D341Med (cell line): ENCODE measurements around the gene LIF.
A peak's percentile ranks its signal among the peaks of the same experiment; 100 is the strongest.

Experiments
- DNase-seq: peaks from one replicate; pipeline ENCODE4 v3.0.0; 2012; ENCODE audit warnings: low spot score

The LIF gene

DNA sequence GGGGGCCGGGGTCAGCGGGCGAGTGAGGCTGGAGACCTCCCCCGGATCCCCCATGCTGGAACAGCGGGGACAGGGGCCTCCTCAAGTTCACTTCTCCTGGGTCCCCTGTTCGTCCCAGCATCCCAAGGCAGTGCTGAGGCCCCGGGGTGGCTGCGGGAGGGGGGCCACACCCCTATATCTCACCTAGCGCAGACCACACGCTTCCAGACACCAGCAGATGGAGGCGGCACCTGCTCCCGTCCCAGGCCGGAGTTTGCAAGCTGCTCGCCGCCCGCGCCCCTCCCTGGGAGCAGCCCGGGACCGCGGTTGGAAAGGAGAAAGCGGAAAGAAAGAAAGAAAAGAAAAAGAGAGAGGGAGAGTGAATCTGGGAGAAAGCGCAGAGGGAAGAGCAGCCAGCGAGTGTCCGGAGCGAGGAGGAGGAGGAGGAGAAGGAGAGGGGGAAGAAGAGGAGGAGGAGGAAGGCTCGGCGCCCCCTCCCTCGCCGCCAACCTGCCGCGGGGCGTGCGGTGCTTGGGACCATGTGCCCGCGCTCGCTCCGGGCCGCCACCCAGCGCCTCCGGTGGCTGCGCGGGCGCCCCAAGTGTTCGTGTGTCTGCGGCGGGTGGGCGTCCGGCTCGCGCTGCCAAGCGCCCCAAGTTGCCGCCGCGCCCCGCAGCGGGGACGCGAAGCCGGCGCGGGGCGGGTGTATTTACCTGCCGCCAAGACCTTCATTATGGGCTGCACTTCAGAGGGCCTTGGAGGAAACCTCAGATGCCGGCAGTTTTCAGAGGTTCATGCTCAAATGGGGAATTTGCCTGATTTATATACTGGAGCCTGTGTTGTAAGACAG is at the start of gene LIF:
TSS of gene LIF (minus strand) at position 775 of the 829 bp plus-strand sequence. CDS start at position 711, 64 bp downstream.
- peak; percentile 79 for DNase-seq

DNA sequence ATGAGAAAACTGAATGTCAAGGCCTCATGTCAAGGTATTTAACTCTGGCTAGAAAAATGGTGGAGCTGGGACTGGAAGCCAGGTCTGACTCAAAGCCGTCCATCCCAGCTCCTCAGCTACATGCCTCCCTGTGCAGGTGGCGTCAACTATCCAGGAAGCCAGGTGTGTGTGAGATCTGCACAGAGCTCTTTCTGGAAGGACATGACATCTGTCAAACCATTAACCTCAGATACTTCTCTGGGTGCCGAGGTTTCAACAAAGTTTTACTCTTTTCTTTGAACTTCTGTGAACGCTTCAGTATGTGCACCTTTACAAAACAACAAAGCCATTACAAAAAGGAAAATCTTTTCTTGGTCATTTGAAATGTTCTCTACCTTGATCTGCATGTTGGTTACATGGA is 49.8 kb upstream of the LIF start:
- no peak for DNase-seq

DNA sequence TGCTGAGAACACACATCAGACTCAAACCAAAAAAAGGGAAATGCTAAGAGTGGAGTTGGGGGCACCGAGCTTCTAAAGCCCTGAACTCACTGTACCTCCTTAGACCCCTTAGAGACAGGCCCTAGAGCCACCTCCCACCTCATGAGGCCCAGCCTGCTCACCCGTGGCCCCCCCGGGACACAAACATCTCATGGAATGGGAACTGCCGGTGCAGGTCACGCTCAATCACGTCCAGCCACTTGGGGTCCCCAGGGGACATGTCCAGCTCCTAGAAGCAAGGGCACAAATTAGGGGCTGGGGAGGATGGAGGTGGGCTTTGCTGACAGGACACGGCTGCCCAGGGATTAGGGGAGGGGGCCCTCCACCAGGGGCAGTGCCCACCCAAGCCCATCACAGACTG is 49.0 kb upstream of the LIF start:
- no peak for DNase-seq

DNA sequence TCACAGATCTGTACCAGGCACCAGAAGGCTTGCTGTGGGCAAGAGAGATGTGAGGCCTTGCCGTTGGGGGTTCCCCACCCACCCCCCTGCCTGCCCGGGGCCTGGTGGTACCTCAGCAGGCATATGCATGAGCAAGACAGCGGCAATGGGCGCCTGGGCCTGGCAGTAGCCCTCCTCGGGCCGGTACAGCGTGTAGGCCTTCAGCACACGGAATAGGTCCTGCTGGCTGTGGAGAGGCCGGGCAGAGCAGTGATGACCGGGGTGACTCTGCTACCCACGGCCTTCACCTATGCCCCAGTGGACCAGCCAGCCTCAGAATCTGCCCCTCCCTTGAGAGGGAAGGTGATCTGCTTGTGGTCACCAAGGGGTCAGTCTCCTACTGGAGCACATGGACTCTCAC is 48.3 kb upstream of the LIF start:
- no peak for DNase-seq

DNA sequence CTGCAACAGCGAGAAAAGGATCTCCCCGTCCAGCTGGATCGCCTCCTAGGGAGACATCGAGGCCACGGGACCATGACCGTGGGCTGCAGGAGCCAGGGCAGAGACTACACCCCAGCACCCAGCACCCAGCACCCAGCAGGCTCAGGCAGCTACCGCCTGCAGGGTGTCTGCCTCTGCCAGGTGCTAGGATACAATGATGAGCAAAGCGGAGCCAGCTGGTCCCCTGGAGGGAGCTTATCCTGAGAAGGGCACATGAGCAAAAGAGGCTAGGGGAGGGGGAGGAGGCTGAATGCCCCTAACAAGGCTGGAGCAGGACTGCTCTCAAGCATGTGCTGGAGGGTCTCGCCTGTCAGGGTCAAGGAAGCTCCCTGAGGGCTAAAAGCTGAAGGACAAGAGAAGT is 47.5 kb upstream of the LIF start:
- DNase-seq = peak; percentile 74

DNA sequence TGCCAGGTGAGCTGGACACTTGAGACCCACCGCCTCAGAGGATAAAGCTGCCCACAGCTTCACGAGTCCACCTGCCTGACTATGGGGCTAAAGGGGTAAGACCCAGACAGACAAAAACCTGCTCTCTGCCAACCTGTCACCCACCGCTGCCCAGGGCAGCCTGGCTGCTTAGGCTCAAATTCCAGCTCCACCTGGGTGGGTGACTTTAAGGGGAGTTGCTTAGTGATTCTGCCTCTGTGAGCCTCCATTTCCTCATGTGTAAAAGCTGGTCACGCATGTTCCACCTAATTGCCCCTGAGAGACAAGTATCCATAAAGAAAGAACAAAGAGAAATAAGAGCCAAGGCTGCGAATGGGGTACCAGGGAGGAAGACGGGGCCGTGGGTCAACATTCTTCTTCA is 46.5 kb upstream of the LIF start:
- no peak for DNase-seq

DNA sequence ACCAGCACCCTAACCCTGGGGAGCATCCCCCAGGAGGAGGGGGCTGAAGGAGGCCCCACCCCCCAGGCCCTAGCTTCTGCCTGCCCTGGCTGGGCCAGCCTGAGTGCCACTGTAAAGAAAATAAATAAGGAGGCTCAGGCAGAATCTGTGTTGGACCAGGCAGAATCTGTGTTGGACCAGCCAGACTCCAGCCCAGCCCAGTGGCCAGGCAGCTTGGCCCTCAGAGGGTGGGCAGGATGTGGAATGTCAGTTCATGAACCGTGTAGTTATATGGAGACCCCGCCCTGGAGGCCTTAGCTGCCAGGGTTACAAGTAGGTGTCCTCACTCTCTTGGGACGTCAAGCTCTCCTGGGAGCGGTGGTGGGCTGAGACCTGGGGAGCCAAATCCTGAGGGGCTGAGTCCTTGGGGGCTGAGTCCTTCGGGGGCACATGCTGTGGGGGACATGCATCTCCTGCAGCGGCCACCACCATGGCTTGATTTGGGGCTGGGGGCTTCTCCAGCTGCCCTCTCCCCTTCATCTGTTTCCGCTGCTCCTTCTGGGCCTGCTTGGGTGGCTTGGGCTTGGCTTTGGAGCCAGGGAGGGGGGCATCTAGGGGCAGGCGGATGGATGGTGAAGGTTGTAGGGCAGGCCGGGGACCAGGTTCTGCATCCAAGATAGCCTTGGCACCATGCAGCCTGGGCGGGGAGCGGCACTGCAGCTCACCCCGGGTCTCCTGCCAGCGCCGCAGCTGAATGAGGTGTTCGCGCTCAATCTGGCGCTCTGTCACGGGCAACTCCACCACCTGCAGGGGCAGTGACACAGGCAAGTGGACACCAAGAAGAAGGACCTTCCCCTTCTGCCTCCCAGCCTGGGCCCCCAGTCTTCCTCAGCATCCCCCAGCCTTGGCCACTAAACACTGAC is 45.8 kb upstream of the LIF start:
- DNase-seq = no peak

DNA sequence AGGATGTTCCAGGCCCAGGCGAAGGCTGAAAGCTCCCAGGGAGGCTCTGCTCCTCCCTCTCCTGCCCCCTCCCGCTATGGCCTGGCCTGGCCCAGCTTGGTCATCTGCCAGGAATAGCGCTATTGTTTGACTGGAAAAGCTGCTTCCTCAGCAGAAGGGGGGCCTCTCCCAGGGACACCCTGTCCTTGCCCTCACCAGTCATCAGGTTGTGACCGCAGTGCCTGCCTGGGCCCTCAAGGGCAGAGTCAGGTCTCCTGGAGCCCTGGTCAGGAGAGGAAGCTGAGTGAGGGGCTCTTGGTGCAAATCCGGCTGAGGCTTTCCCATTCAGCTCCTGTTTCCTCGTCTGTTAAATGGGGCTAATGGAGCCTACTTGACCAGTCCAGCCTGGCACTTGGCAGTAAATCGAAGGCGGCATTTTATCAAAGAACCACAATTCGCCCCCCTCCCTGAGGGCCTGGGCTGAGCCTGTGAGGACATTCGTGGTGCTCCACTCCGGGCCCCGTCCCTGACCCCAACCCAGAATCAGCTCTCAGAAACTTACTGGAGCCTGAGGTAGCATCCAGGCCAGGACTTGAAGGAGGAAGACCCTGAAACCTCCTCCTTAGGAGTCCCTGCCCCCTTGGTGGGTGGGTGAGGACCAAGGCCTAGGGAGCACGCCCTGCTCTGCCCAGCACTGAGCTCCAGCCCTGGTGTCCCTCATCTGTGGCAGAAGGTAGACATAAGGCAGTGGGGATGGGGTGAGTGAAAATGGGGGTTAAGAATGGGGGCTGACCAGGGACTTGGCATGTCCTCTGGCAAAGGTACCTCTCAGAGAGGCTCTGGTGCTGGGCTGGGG is 44.7 kb upstream of the LIF start:
- DNase-seq = no peak

DNA sequence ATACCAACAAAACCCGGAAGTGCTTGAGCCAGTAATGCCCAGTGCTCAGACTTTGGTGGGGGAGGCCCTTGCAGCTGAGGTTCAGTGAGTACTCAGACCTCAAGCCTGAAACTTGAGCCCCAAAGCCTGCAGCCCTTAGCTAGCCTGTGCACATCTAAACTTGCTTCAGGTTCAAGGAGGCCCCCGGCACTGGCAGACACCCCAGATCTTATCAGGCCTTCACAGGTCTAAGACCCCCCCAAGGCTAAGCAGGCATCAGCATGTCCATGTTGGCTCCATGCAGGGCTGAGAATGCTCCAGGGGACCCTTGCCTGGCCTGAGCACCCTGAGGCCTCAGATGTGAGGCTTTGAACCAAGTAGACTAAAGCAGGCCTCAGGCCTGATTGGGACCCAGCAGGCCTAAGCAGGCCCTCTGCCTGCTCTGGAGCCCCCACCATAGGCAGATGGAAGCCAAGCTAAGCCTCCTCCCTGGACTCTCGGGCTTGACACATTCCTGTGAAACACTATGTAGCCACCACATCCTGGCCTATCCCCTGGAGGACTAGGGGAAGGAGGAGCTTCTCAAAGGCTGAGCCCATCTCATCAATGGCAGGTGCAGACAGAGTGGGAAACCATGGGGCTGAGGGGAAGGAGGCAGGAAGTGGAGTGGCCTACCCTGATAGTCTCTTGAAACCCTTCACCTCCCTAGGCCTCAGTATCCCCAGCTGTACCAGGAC is 43.9 kb upstream of the LIF start:
- DNase-seq = no peak

DNA sequence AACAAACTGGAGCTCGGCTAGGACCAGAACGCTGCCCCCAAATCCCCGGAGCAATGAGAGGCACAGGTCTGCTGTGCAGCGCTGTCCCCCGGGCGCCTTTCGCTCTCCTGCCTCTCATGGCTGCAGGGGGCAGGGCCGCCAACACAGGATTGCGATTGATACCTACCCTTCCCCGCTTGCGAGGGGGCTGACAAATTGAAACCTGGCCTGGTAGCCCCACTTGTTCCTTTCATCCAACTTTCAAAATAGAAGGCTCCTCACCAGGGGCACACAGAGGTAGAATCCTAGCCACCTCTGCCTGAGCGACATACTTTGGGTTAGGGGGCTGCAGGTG is 43.4 kb upstream of the LIF start:
- no peak for DNase-seq

DNA sequence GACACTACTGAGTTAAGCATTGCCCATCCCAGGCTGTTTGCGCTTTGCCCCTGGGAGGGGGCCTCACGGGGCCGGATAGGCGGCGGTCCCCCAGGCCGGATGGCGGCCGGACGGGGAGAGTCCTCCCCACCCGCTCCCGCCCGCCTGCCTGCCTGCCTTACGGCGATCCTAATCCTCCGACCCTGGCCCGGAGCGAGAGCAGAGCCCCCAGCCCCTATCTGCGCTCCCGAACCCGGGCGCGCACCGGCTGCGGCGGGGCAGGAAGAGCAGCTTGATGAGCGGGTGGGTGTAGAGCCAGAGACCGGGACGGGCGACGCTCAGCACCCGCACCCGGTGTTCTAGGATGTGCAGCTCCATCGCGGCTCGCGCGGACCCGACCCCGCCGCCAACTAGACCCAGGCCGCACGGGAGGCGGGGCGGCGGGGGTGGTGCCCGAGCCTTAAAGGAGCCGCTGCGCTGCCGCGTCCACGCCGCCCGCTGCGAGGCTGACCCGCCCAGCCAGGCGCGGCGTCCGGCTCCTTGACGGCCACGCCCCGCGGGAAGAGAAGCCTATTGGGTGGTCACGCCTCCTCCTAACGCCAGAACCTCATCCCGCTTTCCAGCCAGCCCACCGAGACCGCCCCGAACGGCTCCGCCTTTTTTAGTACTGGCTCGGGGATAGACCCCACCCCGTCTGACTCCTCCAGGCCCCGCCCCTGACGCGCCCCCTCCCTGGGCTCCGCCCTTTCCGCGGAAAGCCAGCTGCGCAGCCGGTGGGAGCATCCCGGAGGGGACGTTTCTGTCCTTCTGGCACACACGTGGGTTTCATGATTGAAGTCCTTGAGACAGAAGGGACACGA is 42.8 kb upstream of the LIF start, which contains the start of gene CASTOR1:
TSS of gene CASTOR1 (minus strand) at position 365 of the 839 bp plus-strand sequence. CDS start at position 357, 8 bp downstream.
- DNase-seq = peak; percentile 98

DNA sequence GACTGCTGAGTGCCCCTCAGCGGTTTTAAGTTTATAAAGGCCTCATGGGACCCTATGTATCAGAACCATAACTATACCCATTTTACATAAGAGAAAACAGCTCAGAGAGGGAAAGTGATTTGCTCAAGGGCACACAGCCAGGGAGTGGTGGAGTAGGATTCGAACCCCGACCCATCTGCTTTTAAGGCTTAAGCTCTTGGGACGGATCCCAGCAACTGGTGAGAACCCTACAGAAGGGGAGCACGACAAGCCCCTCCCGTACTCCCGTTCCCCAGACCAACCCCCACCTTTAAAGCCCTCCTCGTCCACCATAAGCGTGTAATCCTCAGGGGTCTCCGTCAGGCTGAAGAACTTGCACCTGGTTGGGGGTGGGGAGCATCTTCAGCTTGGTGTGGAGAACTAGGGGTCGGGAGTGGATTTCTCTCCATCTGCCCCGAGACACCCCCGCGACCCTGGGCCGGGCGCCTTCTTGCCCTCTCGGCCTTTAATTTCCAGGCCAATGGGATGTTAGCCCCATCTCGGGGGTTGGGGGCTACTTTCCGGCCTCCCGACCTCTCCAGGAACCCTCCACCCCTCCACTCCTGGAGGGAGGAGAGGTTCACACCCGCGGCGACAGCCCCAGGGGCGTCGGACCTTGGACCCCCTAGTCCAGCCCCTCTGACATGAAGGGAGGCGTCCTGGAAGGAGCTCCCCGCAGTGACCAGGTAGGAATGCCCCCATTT is 42.0 kb upstream of the LIF start:
- no peak for DNase-seq

DNA sequence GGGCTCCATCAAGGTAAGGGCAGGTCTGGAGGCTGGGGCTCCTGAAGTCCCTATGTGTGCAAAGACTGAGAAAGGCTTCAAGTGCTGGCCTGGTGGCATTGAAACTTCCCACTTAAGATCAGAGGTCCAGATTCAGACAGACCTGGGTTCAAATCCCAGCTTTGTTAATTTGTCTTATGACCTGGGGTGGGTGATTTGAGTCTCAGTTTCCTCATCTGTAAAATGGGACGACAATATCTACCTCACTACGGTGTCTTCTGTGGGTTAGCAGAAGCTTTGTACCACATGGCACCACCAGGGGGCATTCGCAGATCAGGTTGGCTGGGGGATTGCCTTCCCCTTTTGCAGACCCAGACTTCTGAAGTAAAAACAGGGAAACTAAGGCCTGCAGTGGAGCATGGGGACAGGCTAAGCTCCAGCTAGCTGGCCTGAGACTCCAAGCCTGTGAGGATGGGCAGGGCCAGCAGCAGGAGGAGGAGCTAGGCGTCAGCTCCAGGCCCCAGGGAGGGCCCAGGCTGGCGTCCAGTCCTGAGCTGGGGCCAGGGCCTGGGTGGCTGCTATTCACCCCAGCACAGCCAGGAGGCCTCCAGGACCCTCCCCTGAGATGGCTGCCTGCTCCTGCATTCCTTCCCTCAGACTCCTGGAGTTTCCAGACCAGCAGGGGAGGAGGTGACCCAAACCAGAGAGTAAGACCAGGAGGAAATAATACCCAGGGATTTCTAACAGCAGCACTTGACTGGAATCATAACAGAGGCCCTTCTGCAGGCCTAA is 41.3 kb upstream of the LIF start:
- DNase-seq = peak; percentile 77

DNA sequence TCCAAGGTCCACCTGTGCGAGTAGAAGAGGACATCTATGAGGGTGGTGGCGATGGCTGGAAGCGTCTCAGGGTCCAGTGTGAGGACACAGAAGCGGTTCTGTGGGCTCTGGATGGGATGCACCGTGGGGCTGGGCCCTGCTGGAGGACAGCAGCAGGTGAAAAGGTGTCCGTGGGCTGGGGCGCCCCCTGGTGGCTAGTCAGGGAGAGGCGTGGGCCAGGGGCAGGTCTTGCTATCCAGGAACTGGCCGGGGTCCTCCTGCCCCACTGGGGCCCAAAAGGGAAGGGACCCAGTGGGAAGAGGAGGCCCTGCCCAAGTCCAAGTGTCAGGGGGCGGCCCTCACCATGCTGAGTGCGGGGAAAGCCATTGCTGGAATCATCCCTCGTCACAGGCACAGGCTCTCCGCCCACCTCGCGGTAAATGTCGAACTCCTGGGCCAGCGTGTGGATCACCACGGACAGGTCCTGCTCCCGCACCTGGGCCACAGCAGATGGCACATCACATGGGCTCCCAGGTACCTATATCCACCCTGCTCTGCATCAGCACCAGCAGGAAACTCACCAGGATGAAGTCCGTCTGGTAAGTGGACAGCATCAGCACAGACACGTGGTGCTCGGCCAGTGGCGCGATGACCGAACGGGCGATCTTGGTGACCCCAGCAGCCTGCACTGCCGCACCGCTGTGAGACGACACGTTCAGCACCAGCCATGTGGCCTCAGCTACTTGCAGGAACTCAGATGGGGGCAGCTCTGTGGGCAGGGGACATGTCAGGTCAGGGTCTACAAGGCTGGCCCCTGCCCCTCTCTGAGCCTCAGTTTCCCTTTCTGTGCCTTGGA is 40.5 kb upstream of the LIF start:
- DNase-seq = peak; percentile 88

DNA sequence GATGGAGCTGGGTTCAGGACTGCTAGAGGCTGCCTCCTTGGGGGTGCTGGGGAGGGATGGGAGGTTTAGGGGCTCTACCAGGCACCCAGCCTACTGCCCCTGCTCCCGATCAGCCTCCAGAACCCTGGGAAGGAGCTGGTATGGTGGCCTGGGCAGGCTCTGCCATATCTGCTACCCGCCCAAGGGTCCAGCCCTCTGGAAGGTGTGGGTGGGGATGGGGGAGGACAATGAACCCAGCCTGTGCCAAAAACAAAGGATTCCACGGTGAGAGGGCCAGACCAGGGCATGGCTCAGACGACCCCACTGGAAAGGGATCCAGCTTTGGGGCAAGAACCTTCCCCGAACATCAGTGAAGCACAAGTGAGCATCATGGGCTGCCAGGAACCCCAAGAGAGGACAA is 39.8 kb upstream of the LIF start:
- no peak for DNase-seq

DNA sequence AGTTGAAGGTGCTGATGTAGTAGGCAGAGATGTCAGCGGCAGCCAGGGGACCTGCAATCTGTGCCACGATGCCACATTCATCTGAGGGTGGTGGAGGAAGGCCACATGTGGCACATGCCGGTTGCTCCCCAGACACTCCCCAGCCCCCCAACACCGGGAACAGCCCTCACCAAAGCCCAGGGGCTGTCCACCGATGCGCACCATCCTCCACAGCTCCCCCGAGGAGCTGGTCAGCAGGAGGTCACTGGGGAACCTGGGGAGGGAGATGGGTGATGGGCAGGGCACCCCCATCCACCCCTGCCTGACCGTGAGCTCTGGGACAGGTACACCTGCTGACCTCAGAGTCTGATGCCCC is 39.3 kb upstream of the LIF start:
- DNase-seq = no peak

DNA sequence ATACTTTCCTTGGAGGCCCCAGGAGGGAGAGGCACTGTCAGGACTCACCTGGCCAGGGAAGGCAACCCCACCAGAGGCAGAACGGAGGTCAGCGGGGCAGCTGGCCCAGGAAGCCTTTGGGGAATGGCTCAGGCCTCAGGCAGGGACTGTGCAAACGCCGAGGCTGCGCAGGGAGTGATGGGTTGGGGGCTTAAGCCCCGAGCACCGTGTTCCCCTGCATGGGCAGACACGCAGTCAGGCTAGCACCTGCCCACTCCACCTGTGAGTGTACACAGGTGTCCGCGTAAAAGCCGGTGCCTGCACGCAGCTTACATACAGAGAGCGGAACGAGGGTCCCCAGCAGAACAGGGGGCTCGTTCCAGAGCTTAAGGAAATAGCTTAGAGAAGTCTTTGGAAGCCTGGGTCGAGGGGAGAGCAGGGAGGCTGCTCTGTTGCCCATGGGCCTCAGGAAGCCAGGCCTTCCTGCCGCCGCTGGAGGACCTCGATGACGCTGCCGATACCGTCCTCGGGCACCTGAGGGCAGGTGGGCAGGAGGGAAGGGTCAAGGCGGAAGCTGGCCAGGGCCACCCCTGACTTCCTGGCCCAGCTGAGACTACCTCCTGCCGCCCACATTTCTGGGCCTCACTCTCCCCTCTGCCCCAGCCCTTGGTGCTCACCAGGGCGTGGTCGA is 38.8 kb upstream of the LIF start:
- DNase-seq = no peak

DNA sequence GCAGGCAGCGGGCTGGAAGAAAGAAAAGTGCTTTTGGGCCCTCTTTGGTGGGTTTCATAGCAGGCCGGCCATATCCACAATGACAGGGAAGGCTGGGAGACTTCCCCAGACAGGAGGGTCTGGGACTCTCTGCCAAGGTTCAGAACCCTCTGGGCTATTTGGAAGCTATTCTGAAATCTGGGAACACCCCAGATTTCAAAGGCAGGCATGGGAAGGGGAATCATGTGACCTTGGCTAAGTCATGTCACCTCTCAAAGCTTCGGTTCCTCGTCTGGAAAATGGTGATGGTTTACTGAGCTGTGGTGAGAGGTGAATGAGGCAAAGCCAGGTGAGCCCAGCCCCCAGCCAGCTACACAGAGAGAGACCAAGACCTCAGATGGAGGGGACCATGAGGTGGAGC is 38.1 kb upstream of the LIF start:
- DNase-seq = no peak
